ENCODE measurements around the gene PFN3. TPM values are rescaled to one million over a fixed set of nuclear protein-coding genes. Genes with fewer than 3 reads are reported as not detected.

Gene PFN3
- total and polyA plus RNA-seq, 2 of the 13 experiments (the other 11 are each of a cell fraction or from before 2014, with no cell fraction given): not detected

GRCh38 chr5:177353093-177353492, 47.4 kb downstream of the PFN3 start:
- Histone ChIP-seq H3K4me2 (ENCODE audit: low read depth, low read length) (no peak overlapping the region), H3K4me1 (ENCODE audit: insufficient read depth, low read length) (peaks cover 88% of the 10 kb centered on the region), H3K9me3 (ENCODE audit: low read length) (no peaks in the 10 kb centered on the region), H3K79me2 (ENCODE audit: insufficient read depth, low read length) (peaks cover 28% of the 10 kb centered on the region), H3K36me3 (replicated peaks in 1 of 2; ENCODE audit: control insufficient read depth in 1 of 2, insufficient read depth in 2 of 2, low read length in 2 of 2) (no peaks in the 10 kb centered on the region; a peak in 2 of 5 replicates), H3K4me3 (replicated peaks in 1 of 3; ENCODE audit: insufficient read depth in 1 of 3, low read depth in 2 of 3, low read length in 3 of 3) (no peak overlapping the region), H2AFZ (ENCODE audit: low read length) (no peak overlapping the region), H3K27me3 (ENCODE audit: control insufficient read depth in 1 of 2, insufficient read depth in 2 of 2, low read length in 2 of 2) (no peaks in the 10 kb centered on the region; a peak in 1 of 5 replicates), H3K9ac (ENCODE audit: insufficient read depth, low read depth, low read length) (no peak overlapping the region; the same call in 1 of the 2 replicates), H4K20me1 (ENCODE audit: insufficient read depth, low read length) (no peaks in the 10 kb centered on the region), H3K27ac (ENCODE audit: extremely low read length, insufficient read depth, low read length) (no peak overlapping the region)
- in situ Hi-C loops (cut with HindIII; ENCODE audit: extremely low pct_ligation_motif_present, low pct_unique_long_range_greater_than_20kb): loop anchor here (25.0 kb wide), 1 partner anchor 816 kb away; the partner anchor contains the start of genes CDHR2 and RNF44
- intact Hi-C loops (cut with micrococcal nuclease; ENCODE audit: unreplicated experiment): no loop called here
- CTCF ChIA-PET (ENCODE audit: low intra/inter-chr PET ratio, low total read pairs): no interaction called here
- no peak for TF ChIP-seq SP1 (IDR thresholded peaks at IDR 0.05)
- TF ChIP-seq SP1 (CRISPR knock-in tag; IDR thresholded peaks at IDR 0.05): no peak
- no peak for TF ChIP-seq NFYB (CRISPR knock-in tag; IDR thresholded peaks at IDR 0.05)
- TF ChIP-seq ZNF251 (CRISPR knock-in tag; IDR thresholded peaks at IDR 0.05): no peak
- TF ChIP-seq KDM6A (CRISPR knock-in tag; IDR thresholded peaks at IDR 0.05; ENCODE audit: low read depth): no peak
- no peak for TF ChIP-seq ESRRA (CRISPR knock-in tag; IDR thresholded peaks at IDR 0.05; ENCODE audit: low read depth)
- no peak for TF ChIP-seq ZNF530 (CRISPR knock-in tag; IDR thresholded peaks at IDR 0.05; ENCODE audit: low read depth)
- no peak for TF ChIP-seq ZNF747 (CRISPR knock-in tag; IDR thresholded peaks at IDR 0.05; ENCODE audit: borderline replicate concordance)
- TF ChIP-seq ZNF3 (CRISPR knock-in tag; IDR thresholded peaks at IDR 0.05): no peak
- no peak for TF ChIP-seq PHF21A (CRISPR knock-in tag; IDR thresholded peaks at IDR 0.05)
- no peak for TF ChIP-seq BRF2 (CRISPR knock-in tag; IDR thresholded peaks at IDR 0.05)
- no peak for TF ChIP-seq ZNF225 (CRISPR knock-in tag; IDR thresholded peaks at IDR 0.05)
- no peak for TF ChIP-seq ZHX2 (IDR thresholded peaks at IDR 0.05; ENCODE audit: low read depth)
- no peak for TF ChIP-seq ZHX2 (CRISPR knock-in tag; IDR thresholded peaks at IDR 0.05; ENCODE audit: borderline replicate concordance)
- TF ChIP-seq ZFY (CRISPR knock-in tag; IDR thresholded peaks at IDR 0.05): no peak
- no peak for TF ChIP-seq ATF4 (CRISPR knock-in tag; IDR thresholded peaks at IDR 0.05)
- no peak for TF ChIP-seq ZNF691 (CRISPR knock-in tag; IDR thresholded peaks at IDR 0.05; ENCODE audit: borderline replicate concordance, low read depth)
- TF ChIP-seq GZF1 (CRISPR knock-in tag; IDR thresholded peaks at IDR 0.05): no peak
- no peak for TF ChIP-seq GFI1 (CRISPR knock-in tag; IDR thresholded peaks at IDR 0.05; ENCODE audit: borderline replicate concordance)
- POLR2A ChIA-PET: interaction anchor here (1.1 to 6.8 kb wide), 7 partner anchors 8 to 102 kb away, joined by 3 to 84 read pairs (median 31); partner anchors contain the start of genes PRELID1 and RAB24
- no peak for ATAC-seq
- FAIRE-seq: no peak
- BruUV-seq (replicated peaks): no TSS peak
- DNase-seq (ENCODE audit: low spot score): no peak
- WGBS (ENCODE audit: low lambda C conversion rate): 90% methylated on average over 5 of the region's 5 CpGs

Data from HepG2 (cell line).